ENCODE data around the gene RNASEH2B. TPM values are rescaled to one million over a fixed set of nuclear protein-coding genes. Genes with fewer than 3 reads are reported as not detected.

RNASEH2B gene
- total and polyA plus RNA-seq, 2 of the 8 experiments (the other 6 are each of a cell fraction or from before 2014, with no cell fraction given), result 19.3 to 43.9 TPM

DNA sequence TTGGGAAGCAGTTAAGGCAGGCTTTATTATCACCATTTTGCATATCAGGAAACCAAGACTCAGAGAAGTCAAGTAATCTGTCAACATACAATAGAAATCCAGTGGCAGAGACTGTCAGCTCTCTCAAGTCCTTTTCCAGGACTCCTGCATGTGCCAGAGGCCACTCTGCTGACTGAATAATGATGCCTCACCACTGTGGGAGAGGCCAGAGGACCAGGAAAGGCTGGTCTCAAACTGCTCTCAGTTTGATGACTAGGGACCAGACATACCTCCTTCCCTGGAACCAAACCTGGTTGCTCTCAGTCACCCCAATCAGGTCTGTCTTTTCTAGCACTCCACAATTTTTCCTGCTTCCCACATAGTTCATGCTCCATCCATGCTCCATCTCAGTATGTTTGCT is 8.0 kb downstream of the RNASEH2B start:
- Histone ChIP-seq H3K23ac (ENCODE audit: insufficient read length) (no peak overlapping the region), H3K9me3 (ENCODE audit: insufficient read depth in 2 of 2, low read depth in 1 of 2, low read length in 1 of 2) (peaks cover 11 to 12% of the 10 kb centered on the region in 2 experiments), H4K5ac (ENCODE audit: insufficient read length, low read depth, low read length) (no peak overlapping the region), H2BK5ac (ENCODE audit: low read depth, low read length) (no peak overlapping the region), H3K23me2 (ENCODE audit: low read depth, low read length) (no peaks in the 10 kb centered on the region), H3K9ac (replicated peaks in 1 of 4; ENCODE audit: extremely low read depth in 1 of 4, low read depth in 3 of 4, low read length in 3 of 4) (no peak overlapping the region), H3K18ac (ENCODE audit: extremely low read depth, low read length) (no peak overlapping the region), H2BK12ac (ENCODE audit: low read depth, low read length) (no peak overlapping the region), H3K36me3 (ENCODE audit: control insufficient read depth in 2 of 4, insufficient read depth in 4 of 4, low read length in 3 of 4) (peaks cover 0 to 8% (median 0%) of the 10 kb centered on the region in 4 experiments; a peak in 3 of 8 replicates), H3K56ac (replicated peaks; ENCODE audit: insufficient read length, low read depth, low read length) (no peak overlapping the region), H3K27me3 (replicated peaks in 1 of 4; ENCODE audit: control insufficient read depth in 3 of 4, extremely low read depth in 1 of 4, insufficient read depth in 3 of 4, low read length in 3 of 4) (no peaks in the 10 kb centered on the region), H4K8ac (ENCODE audit: extremely low read depth, insufficient read depth, low read length) (no peak overlapping the region), H2AFZ (ENCODE audit: low read length) (no peak overlapping the region), H4K91ac (replicated peaks; ENCODE audit: insufficient read length, low read length) (no peak overlapping the region), H3K14ac (ENCODE audit: insufficient read length) (no peak overlapping the region), H3K4me3 (ENCODE audit: extremely low read depth in 1 of 4, insufficient read depth in 2 of 4, low read depth in 3 of 4, low read length in 4 of 4) (no peak overlapping the region), H3K27ac (ENCODE audit: low read depth, low read length) (no peak overlapping the region), H2AK5ac (ENCODE audit: low read depth, low read length) (no peak overlapping the region), H3K4ac (replicated peaks; ENCODE audit: insufficient read length, low read depth, low read length) (no peak overlapping the region), H2BK15ac (ENCODE audit: low read length) (no peak overlapping the region), H3K4me1 (replicated peaks in 1 of 4; ENCODE audit: control insufficient read depth in 3 of 4, insufficient read depth in 4 of 4, low read length in 3 of 4) (peaks cover 2 to 15% (median 10%) of the 10 kb centered on the region in 4 experiments; a peak in 5 of 7 replicates), H4K20me1 (replicated peaks in 1 of 2; ENCODE audit: control insufficient read depth in 1 of 2, insufficient read depth in 2 of 2, low read length in 2 of 2) (no peaks in the 10 kb centered on the region), H2BK20ac (ENCODE audit: low read length) (no peak overlapping the region), H3K79me1 (ENCODE audit: low read depth, low read length) (peaks cover 5% of the 10 kb centered on the region), H2BK120ac (replicated peaks; ENCODE audit: low read depth, low read length) (no peak overlapping the region), H3K79me2 (ENCODE audit: control insufficient read depth in 1 of 2, insufficient read depth in 2 of 2, low read length in 2 of 2) (peaks cover 0 to 86% of the 10 kb centered on the region in 2 experiments; a peak in 3 of 4 replicates), H3K4me2 (ENCODE audit: insufficient read depth in 1 of 2, low read depth in 2 of 2, low read length in 2 of 2) (no peak overlapping the region)
- no peak for FAIRE-seq
- ChIA-PET CTCF (ENCODE audit: partially characterized antibody) (interaction anchor here (0.9 to 1.7 kb wide), 3 partner anchors 9 to 1048 kb away, joined by 3 to 5 read pairs (median 3); no protein-coding TSS in a partner anchor), POLR2A (ENCODE audit: partially characterized antibody) (interaction anchor here (1.0 to 1.2 kb wide), 2 partner anchors 8 to 9 kb away, joined by 3 to 4 read pairs; partner anchors contain the start of gene RNASEH2B)
- DNase-seq (ENCODE audit: low read depth in 1 of 2, low spot score in 2 of 2), result no peak
- TF ChIP-seq, protein P1, sequence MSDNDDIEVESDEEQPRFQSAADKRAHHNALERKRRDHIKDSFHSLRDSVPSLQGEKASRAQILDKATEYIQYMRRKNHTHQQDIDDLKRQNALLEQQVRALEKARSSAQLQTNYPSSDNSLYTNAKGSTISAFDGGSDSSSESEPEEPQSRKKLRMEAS (IDR thresholded peaks at IDR 0.05), result no peak
- no peak for TF ChIP-seq EZH2 (IDR thresholded peaks at IDR 0.05; ENCODE audit: low read depth, low read length, severe bottlenecking)
- TF ChIP-seq ASH2L (IDR thresholded peaks at IDR 0.05; ENCODE audit: low read length), result no peak
- TF ChIP-seq, protein P2, sequence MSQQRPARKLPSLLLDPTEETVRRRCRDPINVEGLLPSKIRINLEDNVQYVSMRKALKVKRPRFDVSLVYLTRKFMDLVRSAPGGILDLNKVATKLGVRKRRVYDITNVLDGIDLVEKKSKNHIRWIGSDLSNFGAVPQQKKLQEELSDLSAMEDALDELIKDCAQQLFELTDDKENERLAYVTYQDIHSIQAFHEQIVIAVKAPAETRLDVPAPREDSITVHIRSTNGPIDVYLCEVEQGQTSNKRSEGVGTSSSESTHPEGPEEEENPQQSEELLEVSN (IDR thresholded peaks at IDR 0.05), result no peak
- no peak for TF ChIP-seq CBX5 (IDR thresholded peaks at IDR 0.05; ENCODE audit: low read depth, low read length)
- TF ChIP-seq, protein P3, sequence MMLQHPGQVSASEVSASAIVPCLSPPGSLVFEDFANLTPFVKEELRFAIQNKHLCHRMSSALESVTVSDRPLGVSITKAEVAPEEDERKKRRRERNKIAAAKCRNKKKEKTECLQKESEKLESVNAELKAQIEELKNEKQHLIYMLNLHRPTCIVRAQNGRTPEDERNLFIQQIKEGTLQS (IDR thresholded peaks at IDR 0.05; ENCODE audit: insufficient read depth, low read depth, low read length), result no peak
- no peak for TF ChIP-seq EP300 (IDR thresholded peaks at IDR 0.05; ENCODE audit: borderline replicate concordance in 1 of 2, low read depth in 2 of 2, low read length in 2 of 2)
- TF ChIP-seq CTBP2 (IDR thresholded peaks at IDR 0.05; ENCODE audit: borderline replicate concordance, insufficient read depth, insufficient read length, low read length), result no peak
- TF ChIP-seq FOSL1 (IDR thresholded peaks at IDR 0.05; ENCODE audit: insufficient read depth, low read depth, low read length), result no peak
- TF ChIP-seq RBBP5 (IDR thresholded peaks at IDR 0.05; ENCODE audit: borderline replicate concordance, low read depth, low read length), result no peak
- no peak for TF ChIP-seq HDAC2 (IDR thresholded peaks at IDR 0.05; ENCODE audit: borderline replicate concordance in 1 of 2, low read depth in 2 of 2, low read length in 2 of 2)
- no peak for TF ChIP-seq KDM5A (IDR thresholded peaks at IDR 0.05; ENCODE audit: low read length)

Measured in H1 (cell line).